Fibroblast of skin of left quadriceps (primary cell): ENCODE measurements around the gene ALOX5AP.

Experiments
- DNase-seq, 2 experiments: peaks; one replicate each; pipeline ENCODE4 v3.0.0-alpha.2; 2013; ENCODE audit warnings: low read depth in 2 of 2

Gene ALOX5AP

DNA sequence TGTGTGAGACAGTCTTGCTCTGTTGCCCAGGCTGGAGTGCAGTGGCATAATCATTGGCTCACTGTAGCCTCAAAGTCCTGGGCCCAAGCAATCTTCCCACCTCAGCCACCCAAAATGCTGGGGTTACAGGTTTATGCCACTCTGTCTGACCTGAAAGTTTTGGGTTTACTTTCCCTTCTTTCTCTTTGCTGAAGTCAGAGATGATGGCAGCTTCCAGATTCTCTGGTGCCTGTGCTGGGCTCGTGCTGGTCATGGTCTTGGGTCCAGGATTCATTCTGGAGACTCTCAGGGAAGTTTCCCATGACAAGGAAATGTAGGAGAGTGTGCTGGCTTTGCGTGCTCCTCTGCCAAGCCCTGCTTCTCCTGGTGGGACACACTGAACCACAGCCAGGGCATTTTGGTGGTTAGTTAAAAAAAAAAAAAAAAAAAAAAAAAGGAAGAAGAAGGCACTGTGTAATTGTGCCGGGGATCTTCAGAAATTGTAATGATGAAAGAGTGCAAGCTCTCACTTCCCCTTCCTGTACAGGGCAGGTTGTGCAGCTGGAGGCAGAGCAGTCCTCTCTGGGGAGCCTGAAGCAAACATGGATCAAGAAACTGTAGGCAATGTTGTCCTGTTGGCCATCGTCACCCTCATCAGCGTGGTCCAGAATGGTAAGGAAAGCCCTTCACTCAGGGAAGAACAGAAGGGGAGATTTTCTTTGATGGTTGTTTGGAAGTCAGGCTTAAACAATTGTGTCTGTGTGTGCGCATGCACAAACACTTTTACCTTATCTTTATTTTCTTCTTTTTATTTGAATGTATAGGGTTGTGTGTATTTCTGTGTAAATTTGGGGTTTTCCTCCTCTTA, at the start of gene ALOX5AP:
Gene ALOX5AP, plus strand, starts transcription at position 519 of the 847 bp plus-strand sequence. Its CDS starts 63 bp downstream, at position 582.
- DNase-seq, result no peak

DNA sequence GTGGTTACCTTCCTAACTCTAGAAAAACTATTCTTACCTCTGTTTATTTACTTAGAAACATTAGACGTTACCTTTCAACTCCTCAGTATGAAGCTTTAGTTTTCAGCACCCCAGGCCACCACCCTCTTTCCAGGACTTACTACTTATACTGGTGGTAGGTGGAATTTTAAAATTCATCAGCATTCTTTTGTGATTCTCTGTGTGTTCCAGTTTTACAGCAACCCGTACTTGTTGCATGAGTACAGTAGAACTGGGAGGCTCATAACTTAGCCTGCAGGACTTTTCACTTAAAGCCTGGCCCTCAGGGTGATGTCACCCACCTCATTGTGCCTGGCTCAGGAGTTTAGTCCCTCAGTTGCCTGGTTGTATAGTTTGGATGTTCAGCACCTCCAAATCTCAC, 49.4 kb upstream of the ALOX5AP start:
- DNase-seq, result no peak

DNA sequence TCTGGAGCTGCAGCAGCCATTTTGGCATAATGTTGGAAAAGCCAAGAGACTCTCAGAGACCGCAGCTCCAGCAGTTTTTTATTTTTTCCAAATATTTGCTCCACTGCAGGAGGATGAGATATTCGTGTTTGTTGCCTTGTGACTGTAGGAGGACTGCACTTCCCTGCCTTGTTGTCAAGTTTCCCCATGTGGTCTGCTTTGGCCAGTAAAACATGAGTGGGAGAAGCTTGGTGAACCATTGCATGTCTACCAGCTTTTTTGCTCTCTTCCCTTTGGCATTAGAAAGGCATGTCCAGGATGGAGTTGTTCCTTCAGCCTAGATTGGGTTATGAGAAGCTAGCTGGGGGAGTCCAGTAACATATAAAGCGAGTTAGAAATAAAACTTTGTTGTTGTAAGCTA, 47.7 kb upstream of the ALOX5AP start:
- no peak for DNase-seq

DNA sequence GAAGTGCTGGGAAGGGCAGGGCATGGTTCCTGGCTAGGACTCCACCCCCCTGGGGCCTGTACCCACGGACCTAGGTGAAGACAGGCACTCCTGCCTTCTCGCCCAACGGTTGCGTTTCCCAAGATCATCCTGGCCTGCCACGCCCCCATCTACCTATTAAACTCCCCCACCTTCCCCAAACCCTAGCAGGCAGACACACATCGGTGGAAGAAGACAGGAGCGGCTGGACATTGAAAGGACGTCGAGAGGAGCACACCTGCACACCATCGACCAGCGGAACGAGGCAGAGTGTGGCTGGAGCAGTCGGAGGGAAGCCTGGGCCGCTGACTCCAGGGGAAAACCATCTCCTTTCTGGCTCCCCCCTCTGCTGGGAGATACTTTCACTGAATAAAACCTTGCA, 45.6 kb upstream of the ALOX5AP start:
- DNase-seq, result no peak

DNA sequence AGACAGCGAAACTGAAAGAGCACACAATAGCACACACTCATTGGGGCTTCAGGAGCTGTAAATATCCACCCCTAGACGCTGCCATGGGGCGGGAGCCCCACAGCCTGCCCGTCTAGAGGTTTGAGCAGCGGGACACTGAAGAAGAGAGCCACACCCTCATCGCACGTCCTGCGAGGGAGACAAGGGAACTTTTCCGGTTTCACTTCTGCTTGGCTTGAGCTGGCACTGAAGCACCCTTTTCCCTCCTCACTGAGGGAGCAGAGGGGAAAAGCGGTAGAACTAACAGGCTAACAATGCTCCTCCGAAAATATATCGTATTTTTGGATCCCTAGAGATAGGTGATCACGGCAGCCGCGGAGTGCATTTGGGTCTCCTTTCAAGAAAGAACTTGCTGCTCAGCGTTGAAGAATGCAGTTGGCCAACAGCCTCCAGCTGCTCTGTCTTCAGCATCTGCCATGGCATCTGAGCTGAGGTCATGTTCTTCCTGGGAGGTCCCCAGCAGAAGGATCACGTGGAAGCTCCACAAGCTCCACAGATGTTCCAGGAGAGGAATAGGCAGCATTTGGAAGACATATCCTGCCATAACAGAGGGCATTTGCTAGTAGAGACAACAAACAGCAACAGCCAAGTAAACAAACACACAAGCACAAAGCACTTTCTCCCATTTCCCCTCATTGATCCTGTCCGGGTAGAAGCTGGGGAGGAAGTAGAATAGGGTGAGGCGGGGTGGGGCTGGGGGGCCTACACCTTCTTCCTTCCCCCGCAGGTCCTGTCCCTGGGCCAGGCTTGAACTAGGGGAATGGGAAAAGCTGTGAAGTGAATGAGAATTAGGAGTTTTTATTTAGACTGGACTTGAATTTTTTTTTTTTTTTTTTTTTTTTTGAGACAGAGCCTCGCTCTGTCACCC, 44.8 kb upstream of the ALOX5AP start:
- DNase-seq, result peak; percentile 93 to 94

DNA sequence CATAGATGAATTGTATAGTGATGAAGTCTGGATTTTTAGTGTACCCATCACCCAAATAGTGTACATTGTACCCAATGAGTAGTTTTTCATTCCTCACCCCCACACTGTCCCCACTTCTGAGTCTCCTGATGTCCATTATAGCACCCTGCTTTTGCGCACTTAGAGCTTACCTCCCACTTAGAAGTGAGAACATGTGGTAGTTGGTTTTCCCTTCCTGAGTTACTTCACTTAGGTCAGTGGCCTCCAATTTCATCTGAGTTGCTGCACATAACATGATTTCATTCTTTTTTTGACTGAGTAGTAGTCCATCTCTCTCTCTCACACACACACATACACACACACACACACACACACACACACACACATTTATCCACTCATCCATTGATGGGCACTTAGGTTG, 43.2 kb upstream of the ALOX5AP start:
- no peak for DNase-seq

DNA sequence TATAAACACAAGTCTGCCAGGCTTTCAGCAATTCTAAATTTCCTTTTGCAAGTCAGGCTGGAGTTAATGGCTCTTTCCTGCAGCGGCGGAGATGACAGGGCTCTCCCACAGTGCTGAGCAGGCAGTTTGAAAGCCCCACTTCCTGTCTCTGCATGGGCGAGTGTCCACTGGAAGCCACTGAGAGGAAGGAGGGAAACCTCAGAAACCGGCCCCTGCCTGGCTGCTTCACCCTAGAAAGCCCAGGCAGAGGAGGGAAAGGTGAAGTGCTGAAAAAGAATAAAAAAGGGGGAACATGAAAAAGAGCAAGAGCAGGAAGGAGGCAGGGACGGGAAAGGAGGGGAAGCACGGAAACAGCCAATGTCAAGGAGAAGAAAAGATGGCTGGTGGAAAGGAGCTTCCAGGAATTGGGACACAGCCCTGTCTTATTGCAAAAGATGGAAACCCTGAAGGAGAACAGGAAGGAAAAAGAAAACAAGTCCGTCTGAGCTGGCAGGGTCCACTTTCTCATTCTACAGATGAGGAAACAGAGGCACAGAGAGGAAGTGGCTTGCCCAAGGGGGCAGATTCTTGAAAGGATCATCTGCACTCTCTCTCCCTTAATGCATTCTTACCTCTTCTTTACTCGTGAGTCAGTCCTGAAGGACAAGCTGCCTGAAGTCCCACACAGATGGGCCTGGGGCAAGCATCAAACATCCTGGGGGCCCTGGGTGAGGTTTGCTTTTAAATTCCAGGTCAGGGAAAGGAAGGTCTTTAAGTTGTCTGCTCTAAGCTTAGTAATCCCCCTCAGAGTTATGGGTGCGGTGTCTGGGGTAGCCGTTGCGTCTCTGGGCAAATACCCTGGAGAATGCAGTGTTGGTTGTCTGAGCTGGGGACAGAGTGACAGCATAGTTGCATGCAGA, 38.8 kb upstream of the ALOX5AP start:
- no peak for DNase-seq

DNA sequence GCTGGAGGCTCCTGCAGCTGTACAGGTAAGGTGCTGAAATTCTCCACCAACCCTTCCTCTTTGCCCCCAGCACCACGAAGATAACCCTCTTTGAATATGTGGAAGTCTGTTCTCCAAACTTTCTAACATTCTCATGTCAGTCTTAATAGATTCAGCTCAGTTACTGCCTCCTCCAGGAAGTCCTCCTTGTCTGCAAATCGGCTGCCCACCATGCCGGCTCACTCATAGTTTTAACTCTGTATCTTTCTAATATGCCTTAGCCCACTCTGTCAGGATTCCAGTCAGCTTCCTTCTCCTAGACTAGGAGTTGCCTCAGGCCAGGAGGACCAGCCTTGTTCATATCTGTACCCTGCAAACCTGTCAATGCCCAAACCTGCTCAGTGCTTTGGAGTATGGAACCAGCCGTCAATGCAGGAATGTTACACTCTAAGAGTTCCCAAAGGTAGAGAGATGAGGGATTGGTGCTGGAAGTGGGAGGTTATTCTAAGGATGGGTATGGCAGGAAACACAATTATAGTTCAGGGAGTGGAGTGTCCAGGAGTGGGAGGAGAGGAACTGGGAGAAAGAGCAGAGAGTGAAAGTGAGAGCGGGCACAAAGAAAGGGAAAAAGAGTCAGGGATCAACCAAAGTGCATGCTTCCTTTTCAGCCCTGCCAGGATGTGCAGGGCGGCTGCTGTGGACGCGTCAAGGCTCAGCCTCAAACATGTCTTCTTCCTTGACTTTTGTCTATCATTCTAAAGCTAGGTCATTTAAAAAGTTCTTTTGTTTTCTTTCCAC, 38.0 kb upstream of the ALOX5AP start:
- DNase-seq, result no peak

DNA sequence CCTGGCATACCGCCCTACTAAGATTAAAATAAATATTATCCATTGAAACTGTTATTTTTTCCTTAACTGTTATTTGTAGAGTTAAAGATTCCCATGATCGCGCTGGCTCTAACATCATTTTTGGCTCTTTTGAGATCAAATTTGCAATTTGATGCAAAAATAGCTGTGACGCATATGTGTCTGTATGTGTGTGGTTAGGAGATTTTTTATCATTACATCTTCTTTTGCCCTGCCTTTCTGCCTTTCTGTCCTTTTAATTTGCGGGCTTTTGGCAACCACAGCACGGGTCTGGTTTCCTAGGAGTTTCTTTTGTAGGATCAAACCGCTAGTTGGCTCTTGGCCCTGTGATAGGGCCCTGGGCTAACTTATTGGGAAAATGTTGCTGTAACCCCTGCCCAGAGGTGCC, 37.3 kb upstream of the ALOX5AP start:
- DNase-seq, result peak; percentile 58 to 61

DNA sequence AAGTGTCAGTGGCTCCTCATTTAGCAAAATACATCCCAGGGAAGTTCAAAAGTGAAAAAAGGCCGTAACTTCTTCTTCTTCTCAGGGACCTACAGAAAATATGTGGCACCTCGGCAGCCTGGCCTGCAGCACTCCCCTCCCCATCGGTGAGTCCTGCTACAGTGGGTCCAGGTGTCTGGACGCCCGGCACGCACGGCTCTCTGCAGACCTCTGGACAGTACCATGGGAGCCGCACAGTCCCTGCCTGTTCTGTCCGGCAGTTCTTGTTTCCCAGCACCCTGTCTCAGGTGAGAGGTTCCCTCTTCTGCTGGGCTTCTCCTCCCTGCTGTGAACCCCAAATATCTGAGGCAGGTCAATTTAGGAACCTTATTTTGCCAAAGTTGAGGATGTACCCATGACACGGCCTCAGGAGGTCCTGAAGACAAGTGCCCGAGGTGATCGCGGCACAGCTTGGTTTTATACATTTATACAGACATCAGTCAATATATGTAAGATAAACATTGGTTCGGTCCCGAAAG, 36.8 kb upstream of the ALOX5AP start:
- no peak for DNase-seq

DNA sequence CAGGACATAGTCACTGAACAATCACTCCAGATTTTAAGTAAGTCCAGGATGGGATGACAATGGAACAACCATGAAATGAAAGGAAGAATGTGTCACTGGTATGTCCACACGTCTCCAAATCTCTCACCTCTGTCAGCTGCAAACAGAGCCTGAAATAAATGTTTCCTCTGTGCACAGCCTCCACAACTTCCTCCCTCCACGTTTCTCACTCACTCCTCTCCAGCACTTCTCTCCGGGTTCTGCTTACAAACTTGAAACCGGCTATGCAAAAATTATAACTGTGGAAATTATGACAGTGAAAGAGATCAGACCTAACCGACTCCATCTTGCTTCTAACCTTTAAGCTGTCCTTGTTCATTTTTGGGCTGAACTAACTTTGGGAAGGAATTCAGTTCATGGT, 35.0 kb upstream of the ALOX5AP start:
- DNase-seq, result no peak

DNA sequence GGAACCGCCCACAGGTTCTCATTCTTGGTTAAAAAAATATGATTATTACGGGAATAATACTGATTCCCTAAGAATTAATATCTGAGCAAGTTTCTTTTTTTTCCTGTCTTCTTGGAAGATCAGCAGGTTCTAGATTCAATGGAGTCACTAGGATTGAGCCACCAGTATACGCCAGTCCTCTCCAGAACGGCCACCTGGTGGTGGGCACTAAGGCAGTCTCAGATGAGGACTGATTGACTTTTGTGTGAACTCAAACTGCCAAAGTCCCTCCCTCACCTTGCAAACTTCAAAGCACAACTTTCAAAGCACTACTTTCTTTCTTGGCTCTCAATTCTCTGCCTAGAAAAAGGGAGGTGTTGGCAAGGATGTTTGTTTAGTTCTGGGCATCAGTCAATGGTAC, 33.3 kb upstream of the ALOX5AP start:
- no peak for DNase-seq

DNA sequence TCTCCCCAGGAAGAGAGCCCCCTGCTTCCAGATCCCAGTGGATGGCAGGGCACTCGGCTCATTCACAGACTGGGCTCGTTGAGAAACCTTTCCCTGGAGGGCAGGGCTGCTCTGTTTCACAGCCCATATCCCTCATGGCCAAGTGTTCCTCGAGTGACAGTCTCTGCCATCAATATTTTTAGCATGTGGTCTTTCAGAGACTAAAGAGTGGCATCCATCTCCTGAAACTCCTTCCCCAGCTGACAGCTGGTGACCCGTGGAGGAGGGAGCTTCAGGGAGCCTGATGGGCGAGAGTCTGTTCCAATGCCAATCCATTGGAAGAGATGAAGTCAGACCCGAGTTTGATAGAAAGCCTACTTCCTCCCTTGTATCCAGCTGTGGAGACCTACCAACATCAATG, 30.7 kb upstream of the ALOX5AP start:
- DNase-seq, result no peak

DNA sequence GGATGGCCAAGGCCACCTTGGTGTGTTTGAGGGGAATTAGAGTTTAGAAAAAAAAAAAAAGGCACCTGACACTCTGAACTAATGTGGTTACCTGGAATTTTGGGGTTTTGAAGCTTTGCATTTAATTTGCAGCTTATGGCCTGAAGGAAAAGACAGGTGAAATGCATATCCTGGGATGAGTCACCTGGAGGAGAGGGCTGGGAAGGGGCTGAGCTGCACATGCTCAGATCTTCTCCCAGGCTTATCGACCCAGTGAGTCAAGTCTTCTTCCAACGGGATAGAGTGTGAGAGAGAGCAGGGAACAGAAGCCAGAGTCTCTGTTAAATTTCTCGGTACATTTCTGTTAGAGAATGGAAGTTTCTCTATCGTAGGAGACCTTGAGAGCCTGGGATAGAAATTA, 29.7 kb upstream of the ALOX5AP start:
- DNase-seq, result no peak

DNA sequence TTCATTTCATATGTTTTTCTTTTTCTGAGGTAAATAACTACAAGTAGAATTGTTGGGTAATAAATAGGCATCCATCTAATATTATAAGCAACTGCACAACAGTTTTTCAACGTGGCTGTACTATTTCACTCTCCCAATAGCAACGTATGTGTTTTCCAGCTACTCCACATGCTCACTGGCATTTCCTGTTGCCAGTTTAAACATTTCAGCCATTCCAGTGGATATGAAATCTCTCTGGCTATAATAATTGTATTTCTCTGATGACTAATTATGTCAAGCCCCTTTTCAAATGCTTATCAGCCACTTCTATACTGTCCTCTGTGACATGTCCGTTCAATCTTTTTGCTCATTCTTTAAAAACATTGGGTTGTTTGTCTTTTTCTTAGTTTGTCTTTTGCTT, 26.8 kb upstream of the ALOX5AP start:
- peak in 1 of 2 experiments; percentile 52 for DNase-seq

DNA sequence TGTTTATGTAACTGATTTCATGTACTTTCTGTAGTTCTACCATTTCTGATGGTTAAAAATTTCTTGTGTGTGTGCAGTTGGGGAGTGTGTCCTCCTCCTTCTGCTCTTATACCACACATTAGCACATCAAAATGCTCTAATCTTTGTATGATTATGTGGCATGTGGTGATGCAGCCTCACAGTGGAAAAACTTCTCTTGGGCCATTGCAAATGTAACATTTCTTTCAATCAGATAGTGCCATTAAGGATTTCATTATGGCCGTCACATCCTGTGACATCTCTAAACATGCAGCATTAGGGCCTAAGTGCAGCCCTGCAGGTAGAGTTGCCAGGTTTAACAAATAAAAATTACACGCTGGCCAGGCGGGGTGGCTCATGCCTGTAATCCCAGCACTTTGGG, 24.9 kb upstream of the ALOX5AP start:
- no peak for DNase-seq

DNA sequence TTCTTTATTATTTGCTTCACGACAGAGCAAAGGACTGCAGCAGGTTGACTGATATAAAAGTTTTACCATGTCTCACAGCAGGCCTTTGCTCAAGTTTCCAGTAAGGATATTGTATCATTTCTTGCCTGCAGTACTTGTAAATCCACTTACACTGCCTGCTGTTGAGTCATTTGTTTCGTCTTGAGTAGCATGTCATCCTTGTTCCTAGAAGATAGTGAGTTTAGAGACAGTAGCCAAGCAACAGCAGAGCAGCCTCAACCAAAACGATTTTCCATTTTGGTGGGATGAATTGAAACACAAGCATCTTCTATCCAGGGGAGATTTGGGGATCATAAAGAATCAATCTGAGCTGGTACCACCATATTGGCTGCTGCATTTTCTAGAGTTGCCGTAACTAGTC, 24.0 kb upstream of the ALOX5AP start:
- DNase-seq, result no peak

DNA sequence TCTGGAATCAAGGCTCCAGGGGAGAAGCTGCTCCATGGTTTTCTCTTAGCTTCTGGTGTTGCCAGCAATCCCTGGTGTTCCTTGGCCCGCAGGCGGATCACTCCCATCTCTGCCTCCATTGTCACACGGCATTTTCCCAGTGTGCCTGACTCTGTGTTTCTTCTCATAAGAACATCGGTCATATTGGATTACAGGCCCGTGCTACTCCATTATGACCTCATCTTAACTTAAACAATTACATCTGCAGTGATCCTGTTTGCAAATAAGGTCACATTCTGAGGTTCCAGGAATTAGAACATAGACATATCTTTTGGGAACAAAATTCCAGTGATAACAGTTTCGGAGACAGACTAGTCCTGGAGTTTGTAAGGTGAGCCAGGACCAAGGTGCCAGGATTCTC, 23.5 kb upstream of the ALOX5AP start:
- DNase-seq, result no peak

DNA sequence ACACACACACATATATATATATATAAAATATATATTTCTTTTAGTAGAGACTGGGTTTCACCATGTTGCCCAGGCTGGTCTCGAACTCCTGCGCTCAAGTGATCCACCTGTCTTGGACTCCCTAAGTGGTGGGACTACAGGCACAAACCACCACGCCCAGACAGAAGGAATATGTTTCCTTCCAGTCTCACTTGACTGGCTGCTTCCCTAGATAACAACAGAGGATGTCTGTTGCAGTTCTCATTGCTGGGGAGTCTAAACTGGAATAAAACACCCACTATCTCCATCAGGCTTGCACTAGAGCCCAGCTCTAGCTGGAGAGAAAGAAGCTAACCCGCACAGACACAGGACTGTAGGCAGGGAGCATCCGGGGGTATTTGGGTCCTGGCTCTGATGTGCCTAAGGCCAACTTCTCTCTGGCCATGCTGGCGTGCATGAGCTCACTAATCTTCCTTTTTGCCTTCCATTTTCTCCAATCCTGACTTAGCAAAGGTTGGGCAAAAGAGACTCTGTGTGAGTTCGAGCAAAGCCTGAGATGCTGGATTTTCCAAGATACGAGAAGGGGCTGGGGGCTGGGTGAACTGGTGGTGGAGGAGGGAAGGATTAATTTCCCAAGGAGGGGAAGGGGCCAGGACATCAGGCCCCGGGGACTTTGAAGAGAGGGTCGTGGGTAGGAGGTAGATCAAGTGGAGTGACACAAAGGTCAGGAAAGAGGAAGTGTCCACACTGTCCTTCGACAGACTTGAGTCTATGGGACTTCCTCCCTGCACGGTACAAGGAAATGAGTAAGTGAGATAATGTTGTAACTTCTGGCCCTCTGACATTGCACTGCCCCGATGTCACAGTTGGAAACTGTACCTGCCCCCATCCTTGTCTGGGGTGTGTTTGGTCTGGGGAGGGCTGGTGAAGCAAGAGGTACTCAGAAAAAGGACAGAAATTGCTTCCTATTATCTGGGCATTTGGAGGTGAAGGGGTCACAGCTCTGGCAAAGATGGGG, 22.5 kb upstream of the ALOX5AP start:
- DNase-seq, result no peak
